MM.1S (cell line): ENCODE data around the gene KRTAP5-6.

Experiments used
- DNase-seq: peaks from one replicate; pipeline ENCODE4 v3.0.0-alpha.2; 2015
- H2AFZ ChIP-seq: fragments of 300-600 bp; sonication (generic); 2 replicates; pipeline ENCODE4 v1.6.0; 2016; ENCODE audit warnings: antibody characterized with exemption, low read length
- H3F3A ChIP-seq: fragments of 300-600 bp; sonication (generic); 2 replicates; pipeline ENCODE4 v1.6.1; 2016; ENCODE audit warnings: mild to moderate bottlenecking, antibody characterized with exemption, low read length, moderate library complexity, mixed read lengths; ENCODE audit not compliant: insufficient read depth
- H3K27ac ChIP-seq: fragments of 300-600 bp; sonication (generic); 2 replicates; pipeline ENCODE4 v1.5.1; 2016; ENCODE audit warnings: mild to moderate bottlenecking, low read length
- H3K27me3 ChIP-seq: fragments of 300-600 bp; sonication (generic); replicated peaks from 2 replicates; pipeline ENCODE4 v1.6.0; 2016; ENCODE audit warnings: low read length; ENCODE audit not compliant: insufficient read depth
- H3K36me3 ChIP-seq: fragments of 300-600 bp; sonication (generic); replicated peaks from 2 replicates; pipeline ENCODE4 v1.6.1; 2016; ENCODE audit warnings: mild to moderate bottlenecking, low read length, mixed read lengths; ENCODE audit not compliant: insufficient read depth
- H3K4me1 ChIP-seq: fragments of 300-600 bp; sonication (generic); 2 replicates; pipeline ENCODE4 v1.6.1; 2016; ENCODE audit warnings: low read length, mixed read lengths
- H3K4me2 ChIP-seq: fragments of 300-600 bp; sonication (generic); 2 replicates; pipeline ENCODE4 v1.6.0; 2016; ENCODE audit warnings: low read depth, low read length
- H3K4me3 ChIP-seq: fragments of 300-600 bp; sonication (generic); 2 replicates; pipeline ENCODE4 v1.5.1; 2016; ENCODE audit warnings: low read length, mixed read lengths
- H3K79me2 ChIP-seq: fragments of 300-600 bp; sonication (generic); 2 replicates; pipeline ENCODE4 v1.6.1; 2016; ENCODE audit warnings: mixed run types, low read length, mixed read lengths
- H3K9ac ChIP-seq: fragments of 300-600 bp; sonication (generic); 2 replicates; pipeline ENCODE4 v1.6.1; 2016; ENCODE audit warnings: low read length, mixed read lengths
- H3K9me2 ChIP-seq: fragments of 300-600 bp; sonication (generic); replicated peaks from 2 replicates; pipeline ENCODE4 v1.6.1; 2016; ENCODE audit warnings: mild to moderate bottlenecking, low read length, mixed read lengths; ENCODE audit not compliant: insufficient read depth
- H3K9me3 ChIP-seq: fragments of 300-600 bp; sonication (generic); replicated peaks from 2 replicates; pipeline ENCODE4 v1.6.1; 2016; ENCODE audit warnings: mild to moderate bottlenecking, low read length, mixed read lengths; ENCODE audit not compliant: insufficient read depth
- H4K20me1 ChIP-seq: fragments of 300-600 bp; sonication (generic); 2 replicates; pipeline ENCODE4 v1.6.1; 2016; ENCODE audit warnings: mild to moderate bottlenecking, low read length, moderate library complexity, mixed read lengths; ENCODE audit not compliant: insufficient read depth
- EZH2 ChIP-seq: fragments of 300-600 bp; sonication (generic); optimal IDR thresholded peaks from 2 replicates; pipeline ENCODE3; 2017; ENCODE audit warnings: low read depth, mild to moderate bottlenecking, antibody characterized with exemption, low read length, mixed read lengths
- EZH2phosphoT487 ChIP-seq: fragments of 300-600 bp; sonication (generic); IDR thresholded peaks from 2 replicates; pipeline ENCODE4 v1.6.1; 2018; ENCODE audit warnings: antibody characterized with exemption, low read length
- TF ChIP-seq, protein P1 (sequence below): fragments of 300-600 bp; sonication (generic); IDR thresholded peaks from 2 replicates; pipeline ENCODE4 v1.5.1; 2016; ENCODE audit warnings: antibody characterized with exemption, low read length, mixed read lengths

KRTAP5-6 gene

DNA sequence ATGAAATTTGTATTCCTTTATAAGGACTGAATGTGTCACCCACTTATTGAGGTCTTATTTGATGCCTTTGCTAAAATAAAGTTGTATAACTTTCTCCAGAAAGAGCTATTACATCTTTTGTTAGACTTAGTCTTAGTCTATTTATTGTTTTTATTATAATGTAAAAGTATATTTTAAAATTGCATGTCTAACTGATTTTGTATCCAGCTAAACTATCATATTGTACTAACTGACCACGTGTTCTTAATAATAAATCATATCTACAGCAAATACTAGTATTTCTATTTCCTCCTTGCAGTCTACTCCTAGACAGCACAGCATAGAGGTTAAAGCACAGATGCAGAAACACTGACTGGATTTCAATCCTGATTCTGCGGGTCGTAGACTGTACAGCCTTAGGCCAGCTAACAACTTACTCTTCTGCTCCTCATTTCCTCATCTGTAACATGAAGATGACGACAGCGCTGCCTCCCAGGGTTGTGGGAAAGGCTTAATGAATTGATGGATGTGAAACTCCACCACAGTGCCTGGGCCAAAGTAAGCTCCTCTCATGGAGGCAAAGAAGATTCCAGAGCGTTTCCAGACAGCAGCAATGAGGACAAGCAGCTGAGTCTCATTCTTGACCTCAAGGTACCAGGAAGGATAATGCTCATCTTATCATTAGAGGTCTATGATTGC is 40.2 kb downstream of the KRTAP5-6 start:
- Histone ChIP-seq H3K4me1 (no peaks in the 10 kb centered on the region), H3K4me3 (no peak overlapping the region), H3K27ac (no peak overlapping the region), H2AFZ (no peak overlapping the region), H3F3A (no peaks in the 10 kb centered on the region), H3K9me3 (no peaks in the 10 kb centered on the region), H4K20me1 (no peaks in the 10 kb centered on the region), H3K9me2 (no peaks in the 10 kb centered on the region), H3K9ac (no peak overlapping the region), H3K79me2 (no peaks in the 10 kb centered on the region), H3K36me3 (no peaks in the 10 kb centered on the region), H3K4me2 (no peak overlapping the region), H3K27me3 (peaks cover 97% of the 10 kb centered on the region)
- DNase-seq, result no peak
- TF ChIP-seq EZH2phosphoT487 (no peak), EZH2 (no peak)
- TF ChIP-seq, protein P1, sequence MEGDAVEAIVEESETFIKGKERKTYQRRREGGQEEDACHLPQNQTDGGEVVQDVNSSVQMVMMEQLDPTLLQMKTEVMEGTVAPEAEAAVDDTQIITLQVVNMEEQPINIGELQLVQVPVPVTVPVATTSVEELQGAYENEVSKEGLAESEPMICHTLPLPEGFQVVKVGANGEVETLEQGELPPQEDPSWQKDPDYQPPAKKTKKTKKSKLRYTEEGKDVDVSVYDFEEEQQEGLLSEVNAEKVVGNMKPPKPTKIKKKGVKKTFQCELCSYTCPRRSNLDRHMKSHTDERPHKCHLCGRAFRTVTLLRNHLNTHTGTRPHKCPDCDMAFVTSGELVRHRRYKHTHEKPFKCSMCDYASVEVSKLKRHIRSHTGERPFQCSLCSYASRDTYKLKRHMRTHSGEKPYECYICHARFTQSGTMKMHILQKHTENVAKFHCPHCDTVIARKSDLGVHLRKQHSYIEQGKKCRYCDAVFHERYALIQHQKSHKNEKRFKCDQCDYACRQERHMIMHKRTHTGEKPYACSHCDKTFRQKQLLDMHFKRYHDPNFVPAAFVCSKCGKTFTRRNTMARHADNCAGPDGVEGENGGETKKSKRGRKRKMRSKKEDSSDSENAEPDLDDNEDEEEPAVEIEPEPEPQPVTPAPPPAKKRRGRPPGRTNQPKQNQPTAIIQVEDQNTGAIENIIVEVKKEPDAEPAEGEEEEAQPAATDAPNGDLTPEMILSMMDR, result no peak

DNA sequence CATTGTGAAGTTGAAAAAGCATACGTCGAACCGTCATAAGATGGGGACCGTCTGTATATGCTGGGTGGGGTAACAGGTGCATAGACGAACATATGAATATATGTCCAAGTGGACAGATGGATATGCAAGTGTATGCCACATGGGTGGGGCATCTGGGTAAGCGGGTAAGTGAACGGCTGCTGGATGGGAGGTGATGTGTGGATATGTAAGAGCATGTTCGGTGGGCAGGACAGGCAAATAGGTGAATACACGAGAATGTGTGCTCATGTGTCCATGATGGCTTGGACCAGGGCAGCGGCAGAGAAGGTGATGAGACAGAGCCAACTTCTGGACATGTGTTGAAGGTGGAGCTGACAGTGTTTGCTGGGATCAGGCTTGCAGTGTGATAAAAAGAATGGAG is 41.4 kb downstream of the KRTAP5-6 start:
- H3K36me3 ChIP-seq, result no peaks in the 10 kb centered on the region
- no peak overlapping the region for H3K4me3 ChIP-seq
- no peaks in the 10 kb centered on the region for H3K79me2 ChIP-seq
- no peaks in the 10 kb centered on the region for H3F3A ChIP-seq
- H3K4me1 ChIP-seq, result no peaks in the 10 kb centered on the region
- H4K20me1 ChIP-seq, result no peaks in the 10 kb centered on the region
- no peaks in the 10 kb centered on the region for H3K9me3 ChIP-seq
- TF ChIP-seq EZH2phosphoT487, result no peak
- H3K27me3 ChIP-seq, result peaks cover 97% of the 10 kb centered on the region
- H3K9ac ChIP-seq, result no peak overlapping the region
- no peaks in the 10 kb centered on the region for H3K9me2 ChIP-seq
- no peak overlapping the region for H3K4me2 ChIP-seq
- no peak for DNase-seq
- H3K27ac ChIP-seq, result no peak overlapping the region
- no peak overlapping the region for H2AFZ ChIP-seq

DNA sequence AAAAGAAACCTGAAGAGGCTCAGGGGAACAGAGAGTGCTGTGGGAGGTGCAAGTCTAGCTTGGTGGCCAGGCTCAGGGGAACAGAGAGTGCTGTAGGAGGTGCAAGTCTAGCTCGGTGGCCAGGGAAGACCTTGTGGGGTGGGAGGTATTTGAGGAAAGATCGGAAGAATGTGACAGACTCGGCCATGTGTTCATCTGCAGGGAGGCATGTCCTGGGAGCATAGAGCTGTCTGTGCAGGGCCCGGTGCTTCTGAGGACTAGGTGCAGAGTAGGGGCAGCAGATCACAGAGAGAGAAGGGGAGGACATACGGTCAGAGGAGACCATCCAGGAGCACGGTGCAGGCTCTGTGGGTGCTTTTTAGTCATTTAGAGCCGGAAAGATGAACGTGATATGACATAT is 42.6 kb downstream of the KRTAP5-6 start:
- H4K20me1 ChIP-seq, result no peaks in the 10 kb centered on the region
- no peak for DNase-seq
- H3K4me3 ChIP-seq, result no peak overlapping the region
- no peaks in the 10 kb centered on the region for H3F3A ChIP-seq
- peaks cover 97% of the 10 kb centered on the region for H3K27me3 ChIP-seq
- H3K9me3 ChIP-seq, result no peaks in the 10 kb centered on the region
- H3K79me2 ChIP-seq, result no peaks in the 10 kb centered on the region
- H3K4me1 ChIP-seq, result no peaks in the 10 kb centered on the region
- no peak overlapping the region for H2AFZ ChIP-seq
- TF ChIP-seq EZH2phosphoT487, result no peak
- TF ChIP-seq EZH2, result no peak
- TF ChIP-seq, protein P1, result no peak
- no peak overlapping the region for H3K4me2 ChIP-seq
- no peak overlapping the region for H3K27ac ChIP-seq
- no peak overlapping the region for H3K9ac ChIP-seq
- H3K9me2 ChIP-seq, result no peaks in the 10 kb centered on the region
- no peaks in the 10 kb centered on the region for H3K36me3 ChIP-seq

DNA sequence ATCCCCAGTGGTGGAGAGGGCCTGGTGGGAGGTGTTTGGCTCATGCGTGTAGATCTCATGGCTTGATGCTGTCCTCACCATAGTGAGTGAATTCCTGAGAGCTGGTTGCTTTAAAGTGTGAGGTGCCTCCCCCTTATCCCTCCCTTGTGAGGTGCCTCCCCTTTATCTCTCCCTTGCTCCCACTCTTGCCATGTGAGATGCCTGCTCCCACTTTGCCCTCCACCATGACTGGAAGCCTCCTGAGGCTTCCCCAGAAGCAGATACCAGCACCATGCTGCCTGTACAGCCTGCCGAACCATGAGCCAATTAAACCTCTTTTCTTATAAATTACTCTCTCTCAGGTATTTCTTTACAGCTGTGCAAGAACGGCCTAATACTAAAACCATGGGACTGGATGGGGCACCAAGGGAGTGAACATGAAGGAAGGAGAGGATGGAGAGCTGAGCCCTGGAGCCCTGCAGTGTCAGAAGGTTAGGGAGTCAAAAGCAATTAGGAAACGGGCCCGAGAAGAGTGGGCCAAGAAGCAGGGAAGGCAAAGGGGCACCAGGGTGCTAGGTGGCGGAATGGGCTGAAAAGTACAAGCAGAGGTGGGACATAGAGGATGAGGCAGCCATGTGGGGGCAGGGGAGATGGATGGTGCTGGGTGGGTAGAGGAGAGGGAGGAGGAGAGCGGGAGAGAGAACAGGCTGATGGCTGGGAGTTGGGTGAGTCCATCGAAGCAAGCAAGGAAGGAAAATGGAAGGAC is 44.0 kb downstream of the KRTAP5-6 start:
- Histone ChIP-seq H3K79me2 (no peaks in the 10 kb centered on the region), H3K9me2 (no peaks in the 10 kb centered on the region), H3F3A (no peaks in the 10 kb centered on the region), H3K27me3 (peaks cover 91% of the 10 kb centered on the region), H3K9me3 (no peaks in the 10 kb centered on the region), H4K20me1 (no peaks in the 10 kb centered on the region), H2AFZ (no peak overlapping the region), H3K4me1 (no peaks in the 10 kb centered on the region), H3K9ac (no peak overlapping the region), H3K27ac (no peak overlapping the region), H3K36me3 (no peaks in the 10 kb centered on the region), H3K4me2 (no peak overlapping the region), H3K4me3 (no peak overlapping the region)
- DNase-seq, result no peak
- TF ChIP-seq EZH2, result no peak
- TF ChIP-seq EZH2phosphoT487, result no peak
- TF ChIP-seq, protein P1, result no peak
